GM12892 (cell line): Measurements from ENCODE around the gene ATPAF2.

Experiments
- POLR2A ChIP-seq: IDR thresholded peaks from 2 replicates; pipeline ENCODE4 v1.6.1; 2011; ENCODE audit warnings: low read depth, low read length, control low read depth
- POLR2AphosphoS5 ChIP-seq: IDR thresholded peaks from 2 replicates; pipeline ENCODE4 v1.6.1; 2011; ENCODE audit warnings: low read depth, low read length, control low read depth

GRCh38 chr17:17994271-17995069 is 44.5 kb downstream of the ATPAF2 start:
- TF ChIP-seq POLR2AphosphoS5 (no peak), POLR2A (no peak)
